ENCODE data around the gene ETV4. TPM values are rescaled to one million over a fixed set of nuclear protein-coding genes. Genes with fewer than 3 reads are reported as not detected.

Gene ETV4
- total and polyA plus RNA-seq, 2 of the 13 experiments (the other 11 are each of a cell fraction or from before 2014, with no cell fraction given), result 128 to 330 TPM

DNA sequence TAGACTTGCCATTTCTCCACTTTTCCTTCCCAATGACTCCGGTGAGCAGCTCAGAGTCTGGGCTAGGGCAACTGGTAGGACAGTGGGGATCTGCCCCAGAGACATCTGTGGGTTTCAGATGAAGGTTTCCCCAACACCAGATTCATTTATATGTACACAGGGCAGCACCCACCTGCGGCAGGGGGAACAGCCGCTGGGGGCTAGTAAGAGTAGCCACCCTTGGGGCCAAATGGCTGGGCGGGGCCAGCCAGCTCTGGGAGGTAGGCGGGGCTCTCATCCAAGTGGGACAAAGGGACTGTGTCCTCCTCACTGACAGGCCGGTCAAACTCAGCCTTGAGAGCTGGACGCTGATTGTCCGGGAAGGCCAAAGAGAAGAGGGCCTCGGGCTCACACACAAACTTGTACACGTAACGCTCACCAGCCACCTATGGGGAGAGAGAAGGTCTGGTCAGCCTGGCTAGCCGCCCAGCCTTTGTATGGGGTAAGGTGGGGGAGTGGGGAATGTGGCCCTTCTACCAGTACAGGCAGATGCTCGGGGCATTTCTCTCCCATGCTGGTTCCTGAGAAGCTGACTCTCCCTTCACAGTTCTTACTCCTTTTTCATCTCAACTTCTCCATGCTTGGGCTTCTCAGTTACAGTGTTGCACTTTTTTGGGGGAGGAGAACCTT is 17.7 kb downstream of the ETV4 start (continued):
- TF ChIP-seq, protein P1, sequence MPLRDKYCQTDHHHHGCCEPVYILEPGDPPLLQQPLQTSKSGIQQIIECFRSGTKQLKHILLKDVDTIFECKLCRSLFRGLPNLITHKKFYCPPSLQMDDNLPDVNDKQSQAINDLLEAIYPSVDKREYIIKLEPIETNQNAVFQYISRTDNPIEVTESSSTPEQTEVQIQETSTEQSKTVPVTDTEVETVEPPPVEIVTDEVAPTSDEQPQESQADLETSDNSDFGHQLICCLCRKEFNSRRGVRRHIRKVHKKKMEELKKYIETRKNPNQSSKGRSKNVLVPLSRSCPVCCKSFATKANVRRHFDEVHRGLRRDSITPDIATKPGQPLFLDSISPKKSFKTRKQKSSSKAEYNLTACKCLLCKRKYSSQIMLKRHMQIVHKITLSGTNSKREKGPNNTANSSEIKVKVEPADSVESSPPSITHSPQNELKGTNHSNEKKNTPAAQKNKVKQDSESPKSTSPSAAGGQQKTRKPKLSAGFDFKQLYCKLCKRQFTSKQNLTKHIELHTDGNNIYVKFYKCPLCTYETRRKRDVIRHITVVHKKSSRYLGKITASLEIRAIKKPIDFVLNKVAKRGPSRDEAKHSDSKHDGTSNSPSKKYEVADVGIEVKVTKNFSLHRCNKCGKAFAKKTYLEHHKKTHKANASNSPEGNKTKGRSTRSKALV (CRISPR knock-in tag; IDR thresholded peaks at IDR 0.05), result no peak
- TF ChIP-seq HDAC6 (IDR thresholded peaks at IDR 0.05; ENCODE audit: low read depth, low read length), result no peak
- TF ChIP-seq POLR2A (IDR thresholded peaks at IDR 0.05; ENCODE audit: insufficient read depth in 1 of 2, low read depth in 2 of 2, low read length in 2 of 2), result peak; percentile 61 to 70
- TF ChIP-seq ARID3A (IDR thresholded peaks at IDR 0.05; ENCODE audit: low read depth, low read length), result no peak
- no peak for TF ChIP-seq ZNF407 (CRISPR knock-in tag; IDR thresholded peaks at IDR 0.05; ENCODE audit: not compliant biosample characterization)
- no peak for TF ChIP-seq ISX (CRISPR knock-in tag; conservative IDR thresholded peaks at IDR 0.05)
- TF ChIP-seq ZFX (CRISPR knock-in tag; IDR thresholded peaks at IDR 0.05; ENCODE audit: low read depth), result peak; percentile 84
- no peak for TF ChIP-seq ARID2 (CRISPR knock-in tag; IDR thresholded peaks at IDR 0.05; ENCODE audit: borderline replicate concordance)
- no peak for TF ChIP-seq TRIM24 (CRISPR knock-in tag; IDR thresholded peaks at IDR 0.05)
- TF ChIP-seq RXRA (CRISPR knock-in tag; IDR thresholded peaks at IDR 0.05), result peak; percentile 57
- TF ChIP-seq MYNN (CRISPR knock-in tag; IDR thresholded peaks at IDR 0.05; ENCODE audit: low read depth), result no peak
- no peak for TF ChIP-seq ZNF207 (IDR thresholded peaks at IDR 0.05; ENCODE audit: borderline replicate concordance)
- TF ChIP-seq ZEB1 (IDR thresholded peaks at IDR 0.05; ENCODE audit: insufficient replicate concordance, low read depth), result no peak
- no peak for TF ChIP-seq PCBP2 (optimal IDR thresholded peaks at IDR 0.05; ENCODE audit: low read depth, low read length, poor library complexity, severe bottlenecking)
- TF ChIP-seq ASH2L (IDR thresholded peaks at IDR 0.05; ENCODE audit: insufficient read length, low read depth, low read length), result peak; percentile 71
